GM12864 (cell line): ENCODE results near the gene ARHGAP24.

Experiments
- DNase-seq: peaks from one replicate; pipeline ENCODE4 v3.0.0-alpha.2; 2011; ENCODE audit warnings: low read depth
- H3K4me3 ChIP-seq: 2 replicates; pipeline ENCODE4 v1.5.1; 2011; ENCODE audit warnings: mild to moderate bottlenecking, low read depth, low read length, control low read depth
- TF ChIP-seq, protein P1 (sequence below): IDR thresholded peaks from 2 replicates; pipeline ENCODE4 v1.5.1; 2011; ENCODE audit warnings: low read depth, mild to moderate bottlenecking, moderate library complexity, low read length, control low read depth, inconsistent platforms; ENCODE audit errors: missing control alignments

The ARHGAP24 gene

DNA sequence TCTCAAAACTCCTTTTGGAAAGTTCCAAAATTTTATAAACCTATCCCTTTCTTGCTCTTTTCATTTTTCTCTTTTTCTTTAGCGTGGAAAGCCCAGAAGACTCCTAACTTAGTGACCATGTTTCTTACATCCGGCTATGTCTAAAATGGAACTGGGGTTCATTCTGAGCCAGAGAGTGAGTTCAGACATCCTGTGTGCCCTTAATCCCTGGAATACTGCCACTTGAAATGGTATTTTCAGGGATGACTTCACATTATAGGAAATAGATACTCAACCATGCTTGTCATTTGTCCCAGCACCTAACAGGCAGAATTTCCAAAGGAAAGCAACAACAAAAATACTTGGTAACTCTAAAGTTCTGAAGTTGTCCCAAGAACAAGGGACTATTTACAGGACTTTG is 379.6 kb downstream of the ARHGAP24 start:
- DNase-seq: no peak
- H3K4me3 ChIP-seq: no peak overlapping the region
- TF ChIP-seq, protein P1, sequence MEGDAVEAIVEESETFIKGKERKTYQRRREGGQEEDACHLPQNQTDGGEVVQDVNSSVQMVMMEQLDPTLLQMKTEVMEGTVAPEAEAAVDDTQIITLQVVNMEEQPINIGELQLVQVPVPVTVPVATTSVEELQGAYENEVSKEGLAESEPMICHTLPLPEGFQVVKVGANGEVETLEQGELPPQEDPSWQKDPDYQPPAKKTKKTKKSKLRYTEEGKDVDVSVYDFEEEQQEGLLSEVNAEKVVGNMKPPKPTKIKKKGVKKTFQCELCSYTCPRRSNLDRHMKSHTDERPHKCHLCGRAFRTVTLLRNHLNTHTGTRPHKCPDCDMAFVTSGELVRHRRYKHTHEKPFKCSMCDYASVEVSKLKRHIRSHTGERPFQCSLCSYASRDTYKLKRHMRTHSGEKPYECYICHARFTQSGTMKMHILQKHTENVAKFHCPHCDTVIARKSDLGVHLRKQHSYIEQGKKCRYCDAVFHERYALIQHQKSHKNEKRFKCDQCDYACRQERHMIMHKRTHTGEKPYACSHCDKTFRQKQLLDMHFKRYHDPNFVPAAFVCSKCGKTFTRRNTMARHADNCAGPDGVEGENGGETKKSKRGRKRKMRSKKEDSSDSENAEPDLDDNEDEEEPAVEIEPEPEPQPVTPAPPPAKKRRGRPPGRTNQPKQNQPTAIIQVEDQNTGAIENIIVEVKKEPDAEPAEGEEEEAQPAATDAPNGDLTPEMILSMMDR: no peak

DNA sequence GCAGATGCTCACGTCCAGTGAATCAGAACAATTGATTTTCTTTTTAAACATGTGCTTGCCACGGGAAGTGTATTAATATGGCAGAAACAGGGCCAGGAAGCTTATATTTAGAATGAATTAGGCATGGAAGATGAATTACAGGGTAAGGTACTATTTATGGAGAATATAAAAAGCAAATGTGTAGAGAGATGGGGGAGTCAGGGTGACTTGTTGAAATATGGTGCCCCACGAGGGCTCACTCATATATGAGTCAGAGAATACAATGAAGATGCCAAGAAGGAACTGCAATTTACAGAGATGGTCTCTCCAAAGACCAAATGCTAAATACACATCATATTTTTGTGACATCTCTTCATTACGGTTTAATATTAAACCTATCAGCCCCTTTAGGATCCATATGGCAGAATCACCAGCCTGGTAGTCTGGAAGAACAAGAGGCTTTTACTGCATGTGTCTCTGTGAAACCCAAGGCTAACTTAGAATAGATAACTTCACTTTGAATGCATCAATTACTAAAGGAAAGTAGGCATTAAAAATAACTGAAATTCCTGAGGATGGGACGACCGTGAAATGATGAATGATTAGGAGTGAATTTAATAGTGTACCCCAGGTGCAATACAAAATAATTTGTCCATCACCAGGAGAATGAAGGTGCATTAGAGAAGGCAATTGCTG is 385.3 kb downstream of the ARHGAP24 start:
- H3K4me3 ChIP-seq: no peak overlapping the region
- TF ChIP-seq, protein P1: no peak
- no peak for DNase-seq

DNA sequence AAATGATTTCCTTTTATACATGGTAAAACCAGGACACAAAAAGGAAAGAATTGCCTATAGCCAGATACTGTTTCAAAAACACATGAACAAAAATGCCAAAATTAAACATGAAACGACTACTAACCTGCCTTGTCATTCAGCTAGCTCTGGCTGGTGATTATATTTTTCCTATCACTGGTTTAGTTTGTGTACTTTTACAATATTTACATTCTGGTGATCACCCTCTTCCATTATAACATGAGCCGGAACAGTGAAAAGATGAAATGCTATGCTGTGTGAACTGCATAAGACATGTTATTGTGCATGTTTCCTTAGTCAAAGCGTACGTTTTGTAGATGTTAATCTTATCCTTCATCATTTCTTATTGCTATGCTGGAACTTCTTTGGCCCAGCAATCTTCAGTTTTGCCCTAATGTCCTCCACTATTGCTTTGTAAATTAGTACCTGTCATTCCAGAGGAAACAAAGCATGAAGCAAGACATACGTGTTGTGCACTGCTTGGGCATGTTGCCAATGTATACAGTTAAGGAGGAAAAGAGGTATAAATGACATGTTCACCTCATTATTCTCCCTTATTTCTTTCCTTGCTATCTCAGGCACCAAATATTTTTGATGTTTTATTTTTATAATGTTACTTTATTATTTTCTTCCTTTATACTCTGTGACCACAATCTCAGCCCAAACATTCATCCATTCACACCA is 386.3 kb downstream of the ARHGAP24 start:
- TF ChIP-seq, protein P1: no peak
- no peak overlapping the region for H3K4me3 ChIP-seq
- no peak for DNase-seq

DNA sequence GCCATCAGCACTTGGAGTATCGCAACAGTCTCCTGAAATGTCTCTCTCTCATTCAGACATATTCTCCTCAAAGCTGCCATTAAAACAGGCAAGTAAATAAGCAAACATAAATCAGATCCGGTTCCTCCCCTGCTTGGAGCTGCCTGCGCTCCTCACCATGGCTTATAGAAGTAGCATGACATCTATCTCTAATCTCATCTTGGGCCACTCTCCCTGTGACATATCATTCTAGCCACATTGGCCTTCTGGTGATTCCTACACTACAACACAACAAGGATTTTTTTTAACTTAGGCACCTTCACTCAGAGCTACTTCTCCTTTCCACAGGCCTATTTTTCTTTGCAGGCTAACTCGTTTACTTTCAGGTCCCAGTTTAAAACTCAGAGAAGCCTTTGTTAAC is 387.9 kb downstream of the ARHGAP24 start:
- TF ChIP-seq, protein P1: no peak
- no peak overlapping the region for H3K4me3 ChIP-seq

DNA sequence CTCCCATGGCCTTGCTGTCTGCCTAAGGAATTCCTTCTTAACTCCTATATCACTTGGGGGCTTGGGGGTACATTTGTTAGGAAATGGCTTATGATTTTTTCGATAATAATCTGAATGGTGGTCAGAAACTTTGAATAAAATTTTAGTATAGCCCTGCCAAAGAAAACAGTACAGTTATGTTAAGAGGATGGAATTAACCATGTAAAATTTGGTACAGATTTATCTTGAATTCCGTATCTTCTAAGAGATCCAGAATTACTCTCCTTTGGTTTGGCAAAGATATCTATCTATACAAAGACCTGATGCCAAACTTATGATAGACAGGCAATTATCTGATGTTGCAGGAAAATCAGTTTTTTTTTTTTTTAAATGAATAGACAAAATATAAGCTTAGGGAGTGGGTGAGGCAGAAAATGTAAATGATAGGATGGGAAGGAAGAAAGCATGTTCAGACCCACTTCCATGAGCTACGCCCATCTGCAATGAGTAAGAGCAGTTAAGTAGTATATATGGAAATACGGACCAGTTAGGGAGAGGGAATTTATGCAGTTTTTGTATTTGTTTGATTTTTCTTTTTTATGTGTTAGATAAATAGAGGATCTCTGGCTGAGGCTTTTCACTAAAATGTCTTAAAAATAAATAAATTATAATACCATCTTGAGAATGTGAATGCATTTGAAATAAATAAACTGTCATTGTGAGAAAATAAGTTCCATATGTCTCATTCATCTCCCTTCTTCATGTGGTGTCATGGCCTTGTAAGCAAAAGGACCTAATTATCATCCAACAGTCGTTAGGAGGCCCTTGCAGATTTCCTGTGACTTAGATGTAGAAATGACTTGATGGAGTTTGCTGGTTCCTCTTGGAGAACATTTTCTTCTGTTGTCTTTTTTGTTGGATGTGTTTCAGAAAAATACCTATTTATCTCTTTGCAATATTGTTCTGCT is 389.6 kb downstream of the ARHGAP24 start:
- TF ChIP-seq, protein P1: no peak
- no peak for DNase-seq
- H3K4me3 ChIP-seq: no peak overlapping the region

More for the DNA sequence above, 387.9 kb downstream of the ARHGAP24 start:
- no peak for DNase-seq

DNA sequence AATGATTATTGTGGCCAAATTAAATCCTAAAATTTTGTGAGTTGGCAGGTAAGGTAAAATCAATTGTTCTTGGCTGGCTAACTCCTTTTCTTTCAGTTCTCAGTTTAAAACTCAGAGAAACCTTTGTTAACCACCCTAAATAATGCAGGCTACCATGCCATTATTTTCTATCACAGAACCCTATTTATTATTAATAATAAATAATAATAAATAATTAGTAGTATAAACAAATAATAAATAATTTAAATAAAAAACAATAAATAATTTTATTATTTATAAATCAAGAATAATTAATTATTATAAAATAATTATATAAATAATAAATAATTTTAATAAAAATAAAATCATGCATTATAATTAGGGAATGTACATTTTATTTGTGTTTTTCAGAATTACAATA is 390.3 kb downstream of the ARHGAP24 start:
- H3K4me3 ChIP-seq: no peak overlapping the region
- no peak for DNase-seq
- TF ChIP-seq, protein P1: no peak
